A549 (cell line): Measurements from ENCODE around the gene TRMT2B. TPM values are rescaled to one million over a fixed set of nuclear protein-coding genes. Genes with fewer than 3 reads are reported as not detected.
A peak's percentile ranks its signal among the peaks of the same experiment; 100 is the strongest.

ENCODE experiments used
- ATAC-seq, 2 experiments: fragments of 200-7000 bp in 1 of 2; fragments of >200 bp in 1 of 2; cut with Nextera tagmentation in 1 of 2; cut with Tn5 transposase in 1 of 2; 3 replicates each; pipeline versions ENCODE4 v1.8.0 to v1.9.1; 2018 to 2020; ENCODE audit warnings: mild to moderate bottlenecking in 1 of 2, moderate library complexity in 1 of 2
- CTCF ChIA-PET: fragments of 300-600 bp; sonication (Branson Sonifier 250); formaldehyde crosslinking; extraction: SDS; loops from one replicate; lab custom pipeline; 2021; ENCODE audit warnings: antibody characterized with exemption, inconsistent platforms; lab: Yijun Ruan, JAX
- POLR2A ChIA-PET: fragments of 350-600 bp; formaldehyde crosslinking; extraction: SDS; loops from one replicate; lab custom pipeline; 2021; ENCODE audit warnings: antibody characterized with exemption, inconsistent platforms; lab: Yijun Ruan, JAX
- DNase-seq, 2 experiments: peaks; one replicate each; pipeline versions ENCODE4 v3.0.0 to v3.0.0-alpha.2; 2011 to 2016; ENCODE audit warnings: low read depth in 1 of 2, low spot score in 1 of 2
- FAIRE-seq: peaks from 2 replicates; lab custom pipeline; 2011; peaks lifted over from hg19 to GRCh38; lab: Jason Lieb, UNC
- H3K27ac ChIP-seq, 2 experiments: fragments of >200 bp; sonication (Bioruptor Twin); formaldehyde crosslinking; 3 replicates each; pipeline ENCODE4 v1.5.1; 2016 to 2017
- H3K4me1 ChIP-seq: fragments of >200 bp; sonication (Bioruptor Twin); formaldehyde crosslinking; 3 replicates; pipeline ENCODE4 v1.6.1; 2016
- H3K4me2 ChIP-seq: fragments of >200 bp; sonication (Bioruptor Twin); formaldehyde crosslinking; 3 replicates; pipeline ENCODE4 v1.6.1; 2016
- H3K4me3 ChIP-seq: fragments of >200 bp; sonication (Bioruptor Twin); formaldehyde crosslinking; 3 replicates; pipeline ENCODE4 v1.5.1; 2016
- H3K9me3 ChIP-seq: fragments of >200 bp; sonication (Bioruptor Twin); formaldehyde crosslinking; 3 replicates; pipeline ENCODE4 v1.6.1; 2016
- BCL3 ChIP-seq: fragments of >200 bp; sonication (Bioruptor Twin); formaldehyde crosslinking; IDR thresholded peaks from 3 replicates; pipeline ENCODE4 v1.6.1; 2016
- CHD4 ChIP-seq: fragments of 200-600 bp; sonication (generic); IDR thresholded peaks from 2 replicates; pipeline ENCODE4 v1.6.1; 2016; ENCODE audit warnings: antibody characterized with exemption, mild to moderate bottlenecking, borderline replicate concordance
- E2F6 ChIP-seq: IDR thresholded peaks from 2 replicates; pipeline ENCODE4 v1.6.1; 2012; ENCODE audit warnings: low read depth, borderline replicate concordance
- EHF ChIP-seq: fragments of 250-450 bp; sonication (Bioruptor Pico); IDR thresholded peaks from 2 replicates; pipeline ENCODE4 v1.5.0; 2020; ENCODE audit warnings: mild to moderate bottlenecking
- ELK1 ChIP-seq: fragments of 150-350 bp; IDR thresholded peaks from 2 replicates; pipeline ENCODE4 v1.6.1; 2014; ENCODE audit warnings: low read depth, mild to moderate bottlenecking, low read length
- FOSL2 ChIP-seq, 2 experiments: fragments of 450-650 bp in 1 of 2; fragments of >200 bp in 1 of 2; sonication (Bioruptor Twin) in 1 of 2; formaldehyde crosslinking; IDR thresholded peaks; 2 replicates each; pipeline versions ENCODE4 v1.5.0 to v1.6.1; 2016 to 2020; ENCODE audit warnings: mild to moderate bottlenecking in 1 of 2, moderate library complexity in 1 of 2
- JUN ChIP-seq, 2 experiments: fragments of >200 bp; sonication (Bioruptor Twin); formaldehyde crosslinking; IDR thresholded peaks; 2 replicates in 1 of 2; 3 replicates in 1 of 2; pipeline ENCODE4 v1.6.1; 2016 to 2017
- KDM5A ChIP-seq: fragments of 200-600 bp; sonication (generic); IDR thresholded peaks from 2 replicates; pipeline ENCODE4 v1.6.1; 2016; ENCODE audit warnings: antibody characterized with exemption, mild to moderate bottlenecking
- MAFK ChIP-seq: fragments of 450-650 bp; IDR thresholded peaks from 2 replicates; pipeline ENCODE4 v1.6.1; 2014; ENCODE audit not compliant: partially characterized antibody
- MAX ChIP-seq: IDR thresholded peaks from 2 replicates; pipeline ENCODE4 v1.6.1; 2012
- MAZ ChIP-seq: fragments of 150-350 bp; IDR thresholded peaks from 2 replicates; pipeline ENCODE4 v1.6.1; 2014; ENCODE audit warnings: antibody characterized with exemption, low read depth, low read length, borderline replicate concordance
- PBX3 ChIP-seq: IDR thresholded peaks from 2 replicates; pipeline ENCODE4 v1.6.1; 2012
- PHF8 ChIP-seq: fragments of 200-600 bp; sonication (generic); IDR thresholded peaks from 2 replicates; pipeline ENCODE4 v1.6.1; 2016; ENCODE audit warnings: low read depth, mild to moderate bottlenecking, antibody characterized with exemption, moderate library complexity, borderline replicate concordance
- POLR2A ChIP-seq: IDR thresholded peaks from 2 replicates; pipeline ENCODE4 v1.6.1; 2012; ENCODE audit warnings: mild to moderate bottlenecking, low read length
- RCOR1 ChIP-seq: fragments of 150-350 bp; IDR thresholded peaks from 2 replicates; pipeline ENCODE4 v1.6.1; 2014; ENCODE audit warnings: antibody characterized with exemption, low read length, low read depth
- RFX5 ChIP-seq: fragments of 450-650 bp; IDR thresholded peaks from 2 replicates; pipeline ENCODE4 v1.7.1; 2014; ENCODE audit warnings: antibody characterized with exemption, mild to moderate bottlenecking, moderate library complexity
- TP53 ChIP-seq: fragments of 250-450 bp; sonication (Bioruptor Pico); IDR thresholded peaks from 2 replicates; pipeline ENCODE4 v1.5.0; 2021; ENCODE audit warnings: mild to moderate bottlenecking, moderate library complexity
- USF2 ChIP-seq: fragments of 450-650 bp; IDR thresholded peaks from 2 replicates; pipeline ENCODE4 v1.6.1; 2014; ENCODE audit warnings: antibody characterized with exemption
- ZSCAN20 ChIP-seq: fragments of 250-450 bp; sonication (Bioruptor Pico); IDR thresholded peaks from 2 replicates; pipeline ENCODE4 v1.8.0; 2022; ENCODE audit warnings: mild to moderate bottlenecking, moderate library complexity
- WGBS: methylation state at CpG from one replicate; pipeline ENCODE4 v1.1.6; 2017; ENCODE audit errors: missing lambda C conversion rate; 5-methylcytosine and 5-hydroxymethylcytosine counted together
- polyA minus RNA-seq: library from RNA; depleted of rRNA, polyadenylated mRNA; stranded (reverse); fragments of >200 nt; gene quantifications from 2 replicates; pipeline ENCODE4 v1.2.3, GENCODE V29; 2011; rRNA and poly(A)+ RNA removed
- polyA plus RNA-seq, 4 experiments: library from polyadenylated mRNA; depleted of rRNA in 3 of 4; stranded (reverse); fragments of >200 nt; fragmentation: RNase III in 1 of 4; extraction: RNeasy Plus Mini Kit Qiagen cat#74134 plus additional on column Dnase treatment in 1 of 4; gene quantifications; 2 replicates in 3 of 4; 3 replicates in 1 of 4; pipeline ENCODE4 v1.2.3, GENCODE V29; 2011 to 2017

The TRMT2B gene
- polyA plus RNA-seq (2011; rRNA removed) (29.1 and 30.9 TPM in 2 replicates), polyA plus RNA-seq (2017; fragmentation: RNase III; extraction: RNeasy Plus Mini Kit Qiagen cat#74134 plus additional on column Dnase treatment) (14.2 to 15.0 TPM (median 14.3 TPM) in 3 replicates), polyA minus RNA-seq (26.8 and 31.7 TPM in 2 replicates)
- polyA plus RNA-seq (2012; cell fraction: cytosol; rRNA removed) = 11.2 and 13.8 TPM in 2 replicates
- polyA plus RNA-seq (2012; cell fraction: nucleus; rRNA removed) = 9.1 and 15.4 TPM in 2 replicates

- H3K4me3 ChIP-seq = peak within 1 kb of the TSS; percentile 80
- DNase-seq = peak; percentile 84 to 87
- WGBS = under 1% methylated on average over 29 of the region's 43 CpGs
- POLR2A ChIA-PET = no interaction called here
- peak; percentile 98 for ATAC-seq
- no peaks in the 10 kb centered on the region for H3K9me3 ChIP-seq
- H3K27ac ChIP-seq = peak within 1 kb of the TSS; percentile 93 to 95
- H3K4me1 ChIP-seq = no peaks in the 10 kb centered on the region
- CTCF ChIA-PET = no interaction called here
- H3K4me2 ChIP-seq = peak within 1 kb of the TSS; percentile 77
- FAIRE-seq = no peak
- peak; percentile 41 for TF ChIP-seq POLR2A
- peak; percentile 79; the same call in 1 of the 2 replicates for TF ChIP-seq E2F6
- TF ChIP-seq PBX3 = 0 out of 2 replicates have a peak, but pooled peaks have one; percentile 42
- TF ChIP-seq PHF8 = peak; percentile 92; the same call in 1 of the 2 replicates
- peak; percentile 68 for TF ChIP-seq MAX
- TF ChIP-seq EHF (CRISPR knock-in tag) = no peak
- no peak for TF ChIP-seq MAZ
- no peak for TF ChIP-seq CHD4
- TF ChIP-seq JUN (IDR thresholded peaks at IDR 0.05) = peak in 1 of 2 experiments; percentile 54; a peak in 2 of 5 replicates
- no peak for TF ChIP-seq ELK1
These were observed at the start of gene TRMT2B for GRCh38 chrX:101051549-101052302. TSS of gene TRMT2B (minus strand) at chrX:101052111. CDS start at chrX:101042289, 9,822 bp downstream.

GRCh38 chrX:101097546-101098453 lies 45.9 kb upstream of the TRMT2B start, which contains the start of gene CENPI:
TSS of gene CENPI (plus strand) at chrX:101098204. CDS start at chrX:101101071, 2,867 bp downstream.
- no peak for TF ChIP-seq TP53 (CRISPR knock-in tag)
- peak; percentile 69 for TF ChIP-seq KDM5A
- TF ChIP-seq POLR2A = peak; percentile 7; the same call in 1 of the 2 replicates
- peak; percentile 67; the same call in 1 of the 2 replicates for TF ChIP-seq RFX5
- TF ChIP-seq USF2 = 0 out of 2 replicates have a peak, but pooled peaks have one; percentile 6
- TF ChIP-seq JUN (IDR thresholded peaks at IDR 0.05) = peak; percentile 32 to 38; a peak in 1 of 5 replicates
- peak; percentile 37; the same call in 1 of the 3 replicates for TF ChIP-seq BCL3
- peak; percentile 78 for TF ChIP-seq MAX
- TF ChIP-seq ZSCAN20 (CRISPR knock-in tag) = no peak
- no peak for TF ChIP-seq FOSL2 (IDR thresholded peaks at IDR 0.05)
- TF ChIP-seq FOSL2 (CRISPR knock-in tag; IDR thresholded peaks at IDR 0.05) = no peak
- TF ChIP-seq MAFK = peak; percentile 26
- TF ChIP-seq PHF8 = peak; percentile 43; the same call in 1 of the 2 replicates
- peak; percentile 94 for TF ChIP-seq E2F6
- no peak for TF ChIP-seq RCOR1
- Histone ChIP-seq H3K4me1 (peaks cover 16% of the 10 kb centered on the region; the same call in 1 of the 3 replicates), H3K9me3 (no peaks in the 10 kb centered on the region), H3K27ac (peak within 1 kb of the TSS; percentile 84 to 89), H3K4me3 (peak within 1 kb of the TSS; percentile 76), H3K4me2 (peak within 1 kb of the TSS; percentile 94)
- DNase-seq (peak; percentile 95 to 97), ATAC-seq (peak; percentile 99), FAIRE-seq (peak; percentile 76)
- CTCF ChIA-PET = no interaction called here
- 1% methylated on average over 34 of the region's 48 CpGs for WGBS
- POLR2A ChIA-PET = interaction anchor here (0.7 to 1.9 kb wide), 6 partner anchors 32 to 299 kb away, joined by 3 to 7 read pairs (median 4); partner anchors contain the start of gene ARL13A
